GM06990 (cell line): ENCODE results near the gene DBI.
"Not testable (repeated sequence)": the region's sequence is repeated elsewhere in the genome, so short reads cannot be mapped to it uniquely, and the experiment has no call there.

Experiments
- DNase-seq: peaks from one replicate; pipeline ENCODE4 v3.0.0-alpha.2; 2011; ENCODE audit not compliant: insufficient read length; ENCODE audit errors: extremely low read depth
- H3K27me3 ChIP-seq: replicated peaks from 2 replicates; pipeline ENCODE4 v1.6.0; 2011; ENCODE audit warnings: low read length; ENCODE audit not compliant: control insufficient read depth, insufficient read depth
- H3K36me3 ChIP-seq: 2 replicates; pipeline ENCODE4 v1.5.1; 2011; ENCODE audit warnings: low read length; ENCODE audit not compliant: control insufficient read depth, insufficient read depth
- H3K4me3 ChIP-seq: replicated peaks from 2 replicates; pipeline ENCODE4 v1.5.1; 2011; ENCODE audit warnings: low read depth, mild to moderate bottlenecking, control low read depth, low read length
- TF ChIP-seq, protein P1 (sequence below): IDR thresholded peaks from 2 replicates; pipeline ENCODE4 v1.5.1; 2011; ENCODE audit warnings: low read length, control low read depth, mild to moderate bottlenecking, inconsistent platforms; ENCODE audit not compliant: insufficient read depth, poor library complexity, severe bottlenecking

The DBI gene

DNA sequence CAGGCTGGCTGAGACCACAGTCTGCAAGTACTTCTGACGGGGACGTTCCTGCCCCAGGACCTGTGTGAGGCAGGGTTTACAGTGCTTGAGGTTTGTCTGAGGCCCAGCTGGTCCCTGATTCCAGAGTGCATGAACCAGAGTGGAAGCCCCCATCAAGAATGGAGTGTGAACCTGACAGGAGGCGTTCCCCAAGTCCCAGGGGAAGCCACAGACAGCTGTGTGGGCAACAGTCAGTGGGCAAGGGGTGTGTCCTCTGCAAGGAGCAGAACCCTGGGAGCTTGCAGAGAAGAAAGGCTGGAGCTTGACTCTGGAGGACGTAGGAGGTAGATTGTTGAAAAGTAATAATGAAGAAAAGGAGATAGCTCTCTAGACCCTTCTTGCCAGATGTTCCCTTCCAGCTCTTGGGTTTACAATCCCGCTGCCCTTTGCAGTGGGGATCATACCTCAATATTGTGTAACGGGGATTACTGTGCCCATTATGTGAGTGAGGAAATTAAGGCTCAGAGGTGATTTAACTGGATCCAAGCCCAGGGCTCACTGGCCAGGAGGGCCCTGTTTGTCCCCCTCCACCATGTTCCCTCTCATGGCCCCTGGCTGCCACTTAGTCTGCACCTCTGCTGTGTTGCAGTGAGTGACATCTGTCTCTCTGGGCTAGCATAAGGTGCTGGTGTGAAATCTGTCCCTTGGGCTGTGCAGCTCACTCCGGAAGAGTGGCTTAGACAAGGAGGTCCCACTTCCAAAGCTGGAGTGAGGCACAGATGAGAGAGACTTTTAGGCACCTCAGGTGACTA lies 6.2 kb downstream of the DBI start:
- H3K36me3 ChIP-seq = peaks cover 40% of the 10 kb centered on the region
- TF ChIP-seq, protein P1, sequence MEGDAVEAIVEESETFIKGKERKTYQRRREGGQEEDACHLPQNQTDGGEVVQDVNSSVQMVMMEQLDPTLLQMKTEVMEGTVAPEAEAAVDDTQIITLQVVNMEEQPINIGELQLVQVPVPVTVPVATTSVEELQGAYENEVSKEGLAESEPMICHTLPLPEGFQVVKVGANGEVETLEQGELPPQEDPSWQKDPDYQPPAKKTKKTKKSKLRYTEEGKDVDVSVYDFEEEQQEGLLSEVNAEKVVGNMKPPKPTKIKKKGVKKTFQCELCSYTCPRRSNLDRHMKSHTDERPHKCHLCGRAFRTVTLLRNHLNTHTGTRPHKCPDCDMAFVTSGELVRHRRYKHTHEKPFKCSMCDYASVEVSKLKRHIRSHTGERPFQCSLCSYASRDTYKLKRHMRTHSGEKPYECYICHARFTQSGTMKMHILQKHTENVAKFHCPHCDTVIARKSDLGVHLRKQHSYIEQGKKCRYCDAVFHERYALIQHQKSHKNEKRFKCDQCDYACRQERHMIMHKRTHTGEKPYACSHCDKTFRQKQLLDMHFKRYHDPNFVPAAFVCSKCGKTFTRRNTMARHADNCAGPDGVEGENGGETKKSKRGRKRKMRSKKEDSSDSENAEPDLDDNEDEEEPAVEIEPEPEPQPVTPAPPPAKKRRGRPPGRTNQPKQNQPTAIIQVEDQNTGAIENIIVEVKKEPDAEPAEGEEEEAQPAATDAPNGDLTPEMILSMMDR = no peak
- no peaks in the 10 kb centered on the region for H3K27me3 ChIP-seq
- no peak overlapping the region for H3K4me3 ChIP-seq
- no peak for DNase-seq

DNA sequence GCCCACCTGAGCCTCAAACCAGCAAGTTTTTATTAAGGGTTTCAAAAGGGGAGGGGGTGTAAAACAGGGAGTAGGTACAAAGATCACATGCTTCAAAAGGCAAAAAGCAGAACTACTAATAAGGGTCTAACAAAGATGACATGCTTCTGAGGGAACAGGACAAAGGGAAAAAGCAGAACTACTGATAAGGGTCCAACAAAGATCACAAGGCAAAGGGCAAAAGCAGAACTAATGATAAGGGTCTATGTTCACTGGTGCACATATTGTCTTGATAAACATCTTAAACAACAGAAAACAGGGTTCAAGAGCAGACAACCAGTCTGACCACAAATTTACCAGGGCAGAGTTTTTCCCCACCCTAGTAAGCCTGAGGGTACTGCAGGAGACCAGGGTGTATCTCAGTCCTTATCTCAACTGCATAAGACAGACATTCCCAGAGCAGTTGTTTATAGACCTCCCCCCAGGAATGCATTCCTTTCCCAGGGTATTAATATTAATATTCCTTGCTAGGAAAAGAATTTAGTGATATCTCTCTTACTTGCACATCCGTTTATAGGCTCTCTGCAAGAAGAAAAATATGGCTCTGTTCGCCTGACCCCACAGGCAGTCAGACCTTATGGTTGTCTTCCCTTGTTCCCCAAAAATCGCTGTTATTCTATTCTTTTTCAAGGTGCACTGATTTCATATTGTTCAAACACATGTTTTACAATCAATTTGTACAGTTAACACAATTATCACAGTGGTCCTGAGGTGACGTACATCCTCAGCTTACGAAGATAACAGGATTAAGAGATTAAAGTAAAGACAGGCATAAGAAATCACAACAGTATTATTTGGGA lies 7.3 kb downstream of the DBI start:
- not testable (repeated sequence) for H3K4me3 ChIP-seq, H3K27me3 ChIP-seq, DNase-seq
- peaks cover 30% of the 10 kb centered on the region for H3K36me3 ChIP-seq

DNA sequence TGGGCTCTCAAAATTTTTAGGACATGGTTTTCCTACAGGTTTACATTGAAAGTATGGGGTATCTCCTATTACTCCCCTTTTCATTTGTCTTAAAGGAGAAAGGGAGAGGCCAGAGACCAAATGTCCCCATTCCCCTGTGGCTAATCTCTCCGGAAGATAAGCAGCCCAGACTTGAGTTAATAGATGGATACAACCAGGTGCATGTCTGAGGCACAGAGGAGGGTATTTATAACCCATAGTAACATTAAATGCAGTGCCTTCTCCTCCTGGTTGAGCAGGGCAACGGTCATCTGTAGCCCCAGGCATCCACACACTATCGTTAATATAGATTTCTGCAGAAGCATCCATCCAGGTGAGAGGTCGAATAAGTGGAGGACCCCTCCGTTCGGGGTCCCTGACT lies 9.6 kb downstream of the DBI start:
- not testable (repeated sequence) for H3K27me3 ChIP-seq, DNase-seq, H3K4me3 ChIP-seq
- peaks cover 18% of the 10 kb centered on the region for H3K36me3 ChIP-seq

DNA sequence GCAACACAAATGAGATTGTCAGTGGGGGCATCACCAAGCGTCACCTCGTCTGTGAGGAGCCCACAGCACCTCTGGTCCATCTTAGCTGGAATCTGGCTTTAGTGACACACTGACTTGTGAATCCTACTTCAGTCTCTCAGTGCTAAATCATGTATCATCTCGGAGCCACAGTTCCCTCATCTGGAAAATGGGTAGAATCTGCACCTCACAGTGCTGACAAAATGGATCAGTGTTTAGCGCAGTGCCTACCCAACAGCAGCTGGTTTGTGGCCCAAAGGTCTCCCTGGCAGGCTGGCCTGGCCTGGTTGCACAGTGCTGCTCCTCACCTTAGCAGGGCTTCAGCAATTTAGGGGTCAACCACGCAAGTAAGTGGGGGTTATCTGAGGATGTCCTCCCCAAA lies 10.0 kb downstream of the DBI start:
- Histone ChIP-seq H3K27me3 (no peaks in the 10 kb centered on the region), H3K36me3 (peaks cover 14% of the 10 kb centered on the region), H3K4me3 (no peak overlapping the region)
- TF ChIP-seq, protein P1 = no peak
- DNase-seq = no peak

DNA sequence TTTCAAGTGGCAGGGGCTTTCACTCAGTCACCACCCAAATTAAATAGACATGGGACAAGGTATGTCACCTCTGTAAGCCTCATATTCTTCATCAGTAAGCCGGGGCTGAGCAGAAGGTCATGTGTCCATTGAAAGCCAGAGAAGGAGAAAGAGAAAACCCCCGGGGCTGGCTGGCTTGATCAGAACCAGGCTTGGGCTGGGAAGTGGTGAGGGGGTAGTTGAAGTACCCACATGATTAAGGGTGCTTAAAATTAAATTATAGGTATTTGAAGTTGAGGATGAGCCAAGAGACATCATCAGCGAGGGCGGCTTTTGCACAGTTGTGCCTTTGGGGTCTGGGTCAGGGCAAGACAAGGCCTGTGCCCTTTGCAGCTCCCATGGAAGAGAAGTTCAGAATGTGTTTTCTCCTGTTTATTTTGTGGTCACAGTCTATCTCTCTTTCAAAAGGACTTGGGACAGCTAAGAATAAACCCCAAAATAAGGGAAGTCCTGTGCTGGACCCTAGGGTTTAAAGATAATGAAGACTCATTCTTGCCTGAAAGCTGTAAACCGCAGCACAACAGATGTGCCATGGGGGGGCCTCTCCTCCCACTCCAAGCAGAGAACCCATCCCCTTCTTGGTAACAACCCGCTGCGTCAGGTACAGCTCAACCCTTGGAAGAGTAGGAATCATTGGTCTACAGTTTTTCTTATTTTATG lies 10.7 kb downstream of the DBI start:
- no peak overlapping the region for H3K4me3 ChIP-seq
- no peaks in the 10 kb centered on the region for H3K27me3 ChIP-seq
- TF ChIP-seq, protein P1 = no peak
- H3K36me3 ChIP-seq = peaks cover 9% of the 10 kb centered on the region
- no peak for DNase-seq

DNA sequence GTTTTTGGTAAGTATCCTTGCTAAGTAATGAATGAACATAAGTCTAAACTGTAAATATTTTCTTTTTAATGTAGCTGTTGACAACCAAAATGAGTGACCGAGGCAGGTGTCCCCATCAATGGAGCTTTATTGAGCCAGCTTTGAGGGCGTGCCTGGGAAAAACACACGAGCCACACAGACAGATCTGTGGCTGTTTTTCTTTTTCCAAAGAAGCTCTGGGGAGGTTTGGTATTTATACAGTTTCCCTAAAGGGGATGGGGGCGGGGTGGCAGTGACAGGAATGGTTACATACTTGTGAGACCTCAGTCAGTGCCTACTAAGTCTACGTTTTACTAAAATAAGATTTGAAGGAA lies 11.2 kb downstream of the DBI start:
- TF ChIP-seq, protein P1 = no peak

More for the DNA sequence above, 11.2 kb downstream of the DBI start:
- no peaks in the 10 kb centered on the region for H3K27me3 ChIP-seq
- peaks cover 5% of the 10 kb centered on the region for H3K36me3 ChIP-seq
- H3K4me3 ChIP-seq = no peak overlapping the region
- DNase-seq = no peak
